K562 (cell line): Measurements from ENCODE around the gene LILRB3. TPM values are rescaled to one million over a fixed set of nuclear protein-coding genes. Genes with fewer than 3 reads are reported as not detected.

Experiments
- BCLAF1 ChIP-seq, 2 experiments: fragments of 450-650 bp in 1 of 2; IDR thresholded peaks; 2 replicates each; pipeline ENCODE4 v1.6.1; 2011 to 2017; ENCODE audit warnings: low read depth in 2 of 2, antibody characterized with exemption in 1 of 2, borderline replicate concordance in 1 of 2, low read length in 1 of 2, mild to moderate bottlenecking in 1 of 2, mixed read lengths in 1 of 2; ENCODE audit not compliant: control insufficient read depth in 1 of 2
- ESRRA ChIP-seq: fragments of 450-650 bp; IDR thresholded peaks from 2 replicates; pipeline ENCODE4 v1.6.1; 2014; ENCODE audit warnings: low read depth, mild to moderate bottlenecking, moderate library complexity, borderline replicate concordance
- GTF2F1 ChIP-seq: IDR thresholded peaks from 2 replicates; pipeline ENCODE4 v1.6.1; 2011; ENCODE audit warnings: low read depth, low read length, improper control_type of control experiment
- ZBTB12 ChIP-seq: fragments of 250-450 bp; sonication (Bioruptor Pico); IDR thresholded peaks from 2 replicates; pipeline ENCODE4 v1.4.0; 2020
- ZKSCAN1 ChIP-seq: fragments of 150-350 bp; IDR thresholded peaks from 2 replicates; pipeline ENCODE4 v1.6.1; 2016; ENCODE audit warnings: low read depth, low read length
- ZNF75A ChIP-seq: fragments of 450-650 bp; formaldehyde crosslinking; IDR thresholded peaks from 2 replicates; pipeline ENCODE4 v1.4.0; 2020; ENCODE audit warnings: mild to moderate bottlenecking
- ZSCAN29 ChIP-seq: fragments of 450-650 bp; IDR thresholded peaks from 2 replicates; pipeline ENCODE4 v1.6.1; 2017
- polyA plus RNA-seq, 8 experiments: library from polyadenylated mRNA; depleted of rRNA in 4 of 8; stranded (reverse) in 5 of 8; unstranded in 3 of 8; fragments of >200 nt; fragmentation: Nextera tagmentation in 2 of 8; fragmentation: Illumina TruSeq in 1 of 8; extraction: Ambion mirVana in 2 of 8; extraction: Trizol in 1 of 8; gene quantifications; 2 replicates each; pipeline versions ENCODE4 v1.2.1 to v1.2.3, GENCODE V29; 2011 to 2014; ENCODE audit warnings: inconsistent platforms in 1 of 8, missing spikeins in 1 of 8
- total RNA-seq, 7 experiments: library from RNA; depleted of rRNA in 6 of 7; stranded (reverse); fragments of >200 nt in 6 of 7; fragmentation: Illumina TruSeq in 2 of 7; extraction: Trizol in 2 of 7; gene quantifications; 2 replicates each; pipeline versions ENCODE4 v1.2.1 to v1.2.3, GENCODE V29; 2011 to 2021; ENCODE audit warnings: low replicate concordance in 1 of 7
- TF ChIP-seq, protein P1 (sequence below): fragments of 450-650 bp; IDR thresholded peaks from one replicate; pipeline ENCODE4 v1.6.1; 2018; ENCODE audit warnings: mild to moderate bottlenecking, moderate library complexity; ENCODE audit not compliant: partially characterized antibody
- TF ChIP-seq, protein P2 (sequence below): fragments of 450-650 bp; formaldehyde crosslinking; IDR thresholded peaks from 2 replicates; pipeline ENCODE4 v1.4.0; 2020; ENCODE audit warnings: mild to moderate bottlenecking, mixed read lengths
- TF ChIP-seq, protein P3 (sequence below), 2 experiments: fragments of 450-650 bp in 1 of 2; sonication (generic) in 1 of 2; formaldehyde crosslinking; conservative IDR thresholded peaks; 2 replicates each; pipeline versions ENCODE4 v1.4.0 to v1.8.1; 2020 to 2022; ENCODE audit warnings: mild to moderate bottlenecking in 1 of 2, missing genetic modification reagents in 1 of 2

The LILRB3 gene
- total and polyA plus RNA-seq, 9 of the 15 experiments (the other 6 are each of a cell fraction or from before 2014, with no cell fraction given), result 0.01 to 0.09 TPM; not detected in 7

DNA sequence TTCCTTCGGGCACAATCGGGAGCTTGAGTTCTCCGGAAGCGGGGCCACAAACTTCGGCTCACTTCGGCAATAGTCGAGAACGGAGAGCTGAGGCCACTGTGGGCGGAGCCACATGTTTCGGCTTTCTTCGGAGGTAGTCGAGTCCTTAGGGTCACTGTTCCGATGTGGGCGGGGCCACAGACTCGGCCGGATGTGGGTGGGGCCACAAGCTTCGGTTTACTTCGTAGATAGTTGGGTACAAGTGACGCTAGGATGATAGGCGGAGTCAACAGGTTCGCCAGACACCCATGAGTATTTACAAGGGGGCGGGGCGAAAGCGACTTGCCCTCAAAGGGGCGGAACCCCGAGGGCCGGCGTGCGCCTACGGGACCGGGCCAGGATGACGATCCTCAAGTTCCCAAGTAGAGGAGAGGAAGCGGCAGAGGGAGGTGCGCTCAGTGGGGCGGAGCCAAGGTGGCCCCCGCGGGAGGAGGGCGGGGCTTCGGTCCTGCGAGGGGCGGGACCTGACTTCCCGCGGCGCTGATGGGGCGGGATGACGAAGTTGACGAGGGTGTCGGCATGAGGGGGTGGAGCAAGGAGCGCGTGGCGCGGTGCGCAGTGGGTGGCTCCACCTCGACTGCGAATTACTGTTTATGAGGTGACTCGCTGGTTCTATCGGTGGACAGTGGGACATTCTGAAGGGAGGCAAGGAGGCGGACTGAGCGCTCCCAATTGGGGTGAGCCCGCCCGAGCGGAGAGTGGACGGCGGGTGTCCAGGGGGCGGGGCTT, 32.9 kb downstream of the LILRB3 start (continued):
- TF ChIP-seq, protein P1, sequence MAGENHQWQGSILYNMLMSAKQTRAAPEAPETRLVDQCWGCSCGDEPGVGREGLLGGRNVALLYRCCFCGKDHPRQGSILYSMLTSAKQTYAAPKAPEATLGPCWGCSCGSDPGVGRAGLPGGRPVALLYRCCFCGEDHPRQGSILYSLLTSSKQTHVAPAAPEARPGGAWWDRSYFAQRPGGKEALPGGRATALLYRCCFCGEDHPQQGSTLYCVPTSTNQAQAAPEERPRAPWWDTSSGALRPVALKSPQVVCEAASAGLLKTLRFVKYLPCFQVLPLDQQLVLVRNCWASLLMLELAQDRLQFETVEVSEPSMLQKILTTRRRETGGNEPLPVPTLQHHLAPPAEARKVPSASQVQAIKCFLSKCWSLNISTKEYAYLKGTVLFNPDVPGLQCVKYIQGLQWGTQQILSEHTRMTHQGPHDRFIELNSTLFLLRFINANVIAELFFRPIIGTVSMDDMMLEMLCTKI, result no peak
- TF ChIP-seq GTF2F1 (no peak), ZKSCAN1 (no peak), ZNF75A (CRISPR knock-in tag) (no peak), BCLAF1 (IDR thresholded peaks at IDR 0.05; ENCODE audit: borderline replicate concordance in 1 of 2, control insufficient read depth in 1 of 2, low read depth in 2 of 2, low read length in 1 of 2) (no peak), ESRRA (peak; percentile 19; the same call in 1 of the 2 replicates), ZSCAN29 (no peak), ZBTB12 (CRISPR knock-in tag) (no peak)
- TF ChIP-seq, protein P2, sequence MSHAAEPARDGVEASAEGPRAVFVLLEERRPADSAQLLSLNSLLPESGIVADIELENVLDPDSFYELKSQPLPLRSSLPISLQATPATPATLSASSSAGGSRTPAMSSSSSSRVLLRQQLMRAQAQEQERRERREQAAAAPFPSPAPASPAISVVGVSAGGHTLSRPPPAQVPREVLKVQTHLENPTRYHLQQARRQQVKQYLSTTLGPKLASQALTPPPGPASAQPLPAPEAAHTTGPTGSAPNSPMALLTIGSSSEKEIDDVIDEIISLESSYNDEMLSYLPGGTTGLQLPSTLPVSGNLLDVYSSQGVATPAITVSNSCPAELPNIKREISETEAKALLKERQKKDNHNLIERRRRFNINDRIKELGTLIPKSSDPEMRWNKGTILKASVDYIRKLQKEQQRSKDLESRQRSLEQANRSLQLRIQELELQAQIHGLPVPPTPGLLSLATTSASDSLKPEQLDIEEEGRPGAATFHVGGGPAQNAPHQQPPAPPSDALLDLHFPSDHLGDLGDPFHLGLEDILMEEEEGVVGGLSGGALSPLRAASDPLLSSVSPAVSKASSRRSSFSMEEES (CRISPR knock-in tag), result no peak
- TF ChIP-seq, protein P3, sequence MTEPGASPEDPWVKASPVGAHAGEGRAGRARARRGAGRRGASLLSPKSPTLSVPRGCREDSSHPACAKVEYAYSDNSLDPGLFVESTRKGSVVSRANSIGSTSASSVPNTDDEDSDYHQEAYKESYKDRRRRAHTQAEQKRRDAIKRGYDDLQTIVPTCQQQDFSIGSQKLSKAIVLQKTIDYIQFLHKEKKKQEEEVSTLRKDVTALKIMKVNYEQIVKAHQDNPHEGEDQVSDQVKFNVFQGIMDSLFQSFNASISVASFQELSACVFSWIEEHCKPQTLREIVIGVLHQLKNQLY (CRISPR knock-in tag; conservative IDR thresholded peaks at IDR 0.05), result no peak
